ENCODE data around the gene DPYSL5.

DNA sequence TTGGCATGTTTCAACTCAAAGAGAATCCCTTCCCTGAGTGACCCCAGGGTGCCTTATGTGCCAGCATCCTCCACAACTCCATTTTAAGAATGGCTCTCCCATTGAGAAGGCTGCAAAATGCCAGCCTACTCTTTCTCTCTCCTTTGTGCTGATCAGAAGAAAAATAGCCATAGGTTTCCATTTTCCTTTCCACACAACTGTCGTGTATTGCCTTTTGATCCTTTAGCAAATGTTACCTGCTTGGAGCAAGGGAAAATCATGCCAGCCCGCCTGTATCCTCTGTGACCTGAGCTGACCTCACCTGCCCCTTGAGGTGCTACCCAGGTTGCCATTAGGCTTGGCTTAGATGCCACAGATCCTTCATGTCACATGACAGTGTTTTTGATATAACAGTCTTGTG, 38.8 kb downstream of the DPYSL5 start:
- TF ChIP-seq RNF2 (IDR thresholded peaks at IDR 0.05; ENCODE audit: borderline replicate concordance, low read depth, low read length, missing control alignments, poor library complexity, severe bottlenecking) = no peak
- TF ChIP-seq, protein P1, sequence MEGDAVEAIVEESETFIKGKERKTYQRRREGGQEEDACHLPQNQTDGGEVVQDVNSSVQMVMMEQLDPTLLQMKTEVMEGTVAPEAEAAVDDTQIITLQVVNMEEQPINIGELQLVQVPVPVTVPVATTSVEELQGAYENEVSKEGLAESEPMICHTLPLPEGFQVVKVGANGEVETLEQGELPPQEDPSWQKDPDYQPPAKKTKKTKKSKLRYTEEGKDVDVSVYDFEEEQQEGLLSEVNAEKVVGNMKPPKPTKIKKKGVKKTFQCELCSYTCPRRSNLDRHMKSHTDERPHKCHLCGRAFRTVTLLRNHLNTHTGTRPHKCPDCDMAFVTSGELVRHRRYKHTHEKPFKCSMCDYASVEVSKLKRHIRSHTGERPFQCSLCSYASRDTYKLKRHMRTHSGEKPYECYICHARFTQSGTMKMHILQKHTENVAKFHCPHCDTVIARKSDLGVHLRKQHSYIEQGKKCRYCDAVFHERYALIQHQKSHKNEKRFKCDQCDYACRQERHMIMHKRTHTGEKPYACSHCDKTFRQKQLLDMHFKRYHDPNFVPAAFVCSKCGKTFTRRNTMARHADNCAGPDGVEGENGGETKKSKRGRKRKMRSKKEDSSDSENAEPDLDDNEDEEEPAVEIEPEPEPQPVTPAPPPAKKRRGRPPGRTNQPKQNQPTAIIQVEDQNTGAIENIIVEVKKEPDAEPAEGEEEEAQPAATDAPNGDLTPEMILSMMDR (IDR thresholded peaks at IDR 0.05; ENCODE audit: control extremely low read depth in 1 of 3, insufficient read depth in 1 of 3, low read depth in 1 of 3, low read length in 3 of 3) = no peak
